Astrocyte of the spinal cord (primary cell): Measurements from ENCODE around the gene IL27RA.

Source experiments
- DNase-seq: peaks from one replicate; pipeline ENCODE4 v3.0.0; 2011; ENCODE audit warnings: low read depth, low spot score
- H3K4me3 ChIP-seq: 2 replicates; pipeline ENCODE4 v1.5.1; 2011; ENCODE audit warnings: low read depth, mild to moderate bottlenecking, low read length, moderate library complexity
- CTCF ChIP-seq: IDR thresholded peaks from 2 replicates; pipeline ENCODE4 v1.5.1; 2012; ENCODE audit warnings: low read depth, mild to moderate bottlenecking, low read length, inconsistent platforms
- in situ Hi-C: cut with HindIII; loops from 2 replicates; pipeline ENCODE4 v1.10.0; 2017; ENCODE audit warnings: low sequenced_read_pairs

Gene IL27RA

GRCh38 chr19:14054721-14055120 lies 23.2 kb downstream of the IL27RA start:
- DNase-seq = no peak
- in situ Hi-C loops = no loop called here
- no peak for TF ChIP-seq CTCF
- H3K4me3 ChIP-seq = no peak overlapping the region

GRCh38 chr19:14055396-14055795 lies 23.8 kb downstream of the IL27RA start:
- in situ Hi-C loops = no loop called here
- no peak for DNase-seq
- no peak for TF ChIP-seq CTCF
- H3K4me3 ChIP-seq = no peak overlapping the region

GRCh38 chr19:14056069-14056666 lies 24.6 kb downstream of the IL27RA start:
- in situ Hi-C loops = no loop called here

GRCh38 chr19:14056741-14057356 lies 25.3 kb downstream of the IL27RA start:
- DNase-seq = no peak
- peak overlapping the region; percentile 32 for H3K4me3 ChIP-seq
- in situ Hi-C loops = no loop called here
- TF ChIP-seq CTCF = no peak

More at GRCh38 chr19:14056069-14056666, 24.6 kb downstream of the IL27RA start:
- no peak for DNase-seq
- no peak overlapping the region for H3K4me3 ChIP-seq
- no peak for TF ChIP-seq CTCF

DNA sequence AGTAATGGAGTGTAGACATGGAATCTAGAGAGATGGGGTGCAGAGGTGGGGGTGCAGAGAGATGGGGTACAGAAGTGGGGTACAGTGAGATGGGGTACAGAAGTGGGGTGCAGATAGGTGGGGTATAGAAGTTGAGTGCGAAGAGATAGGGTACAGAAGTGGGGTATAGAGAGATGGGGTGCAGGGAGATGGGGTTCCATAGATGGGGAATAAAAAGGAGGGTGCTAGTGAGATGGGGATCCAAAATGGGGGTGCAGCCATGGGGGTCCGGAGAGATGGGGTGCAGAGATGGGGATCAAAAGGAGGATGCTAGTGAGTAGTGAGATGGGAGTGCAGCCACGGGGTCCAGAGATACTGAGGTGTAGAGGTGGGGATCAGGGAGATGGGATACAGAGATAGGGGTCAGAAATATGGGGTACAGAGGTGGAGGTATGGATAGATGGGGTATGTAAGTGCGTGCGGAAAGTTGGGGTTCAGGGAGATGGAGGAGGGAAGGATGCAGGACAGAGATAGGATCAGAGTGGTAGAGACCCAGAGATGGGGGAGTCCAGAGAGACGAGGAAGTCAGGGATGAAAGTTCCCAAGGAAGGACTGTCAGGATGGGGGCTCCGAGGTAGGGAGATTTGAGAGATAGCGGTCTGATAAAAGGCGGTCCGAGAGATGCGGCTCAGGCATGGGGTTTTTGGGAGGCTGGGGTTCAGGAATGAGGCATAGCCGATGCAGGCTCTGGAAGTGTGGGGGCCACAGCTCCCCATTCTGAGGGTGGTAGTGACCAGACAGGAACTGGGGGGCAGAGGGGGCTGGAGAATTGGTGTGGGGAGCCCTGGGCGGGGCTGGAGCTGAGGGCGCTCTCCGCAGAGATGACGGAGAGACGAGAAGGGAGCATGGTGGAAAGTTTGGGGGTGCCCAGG lies 26.9 kb downstream of the IL27RA start:
- no peak for DNase-seq
- in situ Hi-C loops = no loop called here
- no peak for TF ChIP-seq CTCF
- peak overlapping the region; percentile 32 for H3K4me3 ChIP-seq

DNA sequence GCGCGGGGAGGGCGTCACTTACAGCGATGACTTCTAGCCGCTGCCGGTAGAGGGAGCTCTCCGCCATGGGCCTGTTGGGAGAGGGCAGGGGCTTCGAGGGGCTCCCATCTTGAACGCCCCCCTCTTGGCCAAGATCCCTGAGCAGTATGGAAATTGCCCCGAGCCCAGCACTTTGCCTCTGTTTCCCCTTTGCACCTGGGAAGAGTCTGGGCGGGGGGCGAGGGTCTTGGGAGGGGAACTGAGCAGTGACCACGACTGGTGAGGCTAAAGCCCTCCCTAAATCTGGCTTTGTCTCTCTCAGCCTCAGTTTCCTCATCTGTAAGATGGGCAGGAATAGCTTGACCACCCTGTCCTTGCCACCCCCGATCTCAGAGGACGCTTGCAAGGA lies 27.5 kb downstream of the IL27RA start:
- in situ Hi-C loops = no loop called here
- no peak overlapping the region for H3K4me3 ChIP-seq
- no peak for DNase-seq
- TF ChIP-seq CTCF = peak; percentile 78
